Natural killer cell (primary cell): ENCODE results near the gene JAKMIP1. TPM values are rescaled to one million over a fixed set of nuclear protein-coding genes. Genes with fewer than 3 reads are reported as not detected.

Experiments used
- ATAC-seq, 3 donors: fragments of 150-1000 bp in 2 of 3; fragments of 200-7000 bp in 1 of 3; cut with Tn5 transposase; 1 replicate in 1 of 3; 2 replicates in 2 of 3; pipeline ENCODE4 v1.10.0; 2021; ENCODE audit warnings: mild to moderate bottlenecking in 2 of 3, moderate library complexity in 2 of 3
- DNase-seq, 2 donors: peaks; one replicate each; pipeline versions ENCODE4 v3.0.0 to v3.0.0-alpha.2; 2013 to 2021; ENCODE audit warnings: mixed read lengths in 1 of 2
- H3K27ac ChIP-seq: one replicate; pipeline ENCODE4 v1.5.1; 2013; ENCODE audit warnings: mild to moderate bottlenecking, low read length
- H3K27me3 ChIP-seq: one replicate; pipeline ENCODE4 v1.6.1; 2013; ENCODE audit warnings: low read length; ENCODE audit not compliant: control insufficient read depth, insufficient read depth
- H3K36me3 ChIP-seq: one replicate; pipeline ENCODE4 v1.6.1; 2013; ENCODE audit warnings: low read length; ENCODE audit not compliant: control insufficient read depth, insufficient read depth
- H3K4me1 ChIP-seq: one replicate; pipeline ENCODE4 v1.6.1; 2013; ENCODE audit warnings: low read length; ENCODE audit not compliant: control insufficient read depth, insufficient read depth
- H3K4me3 ChIP-seq: one replicate; pipeline ENCODE4 v1.5.1; 2013; ENCODE audit warnings: low read length
- H3K9me3 ChIP-seq: one replicate; pipeline ENCODE4 v1.6.1; 2013; ENCODE audit warnings: low read length; ENCODE audit not compliant: control insufficient read depth, insufficient read depth
- H3K27ac Mint-ChIP-seq, 2 donors: one replicate each; pipeline ENCODE4 v1.8.0; 2022; ENCODE audit warnings: mild to moderate bottlenecking in 2 of 2, mixed read lengths in 2 of 2, moderate library complexity in 1 of 2
- H3K27me3 Mint-ChIP-seq, 2 donors: one replicate each; pipeline ENCODE4 v1.8.0; 2022; ENCODE audit warnings: low read depth in 2 of 2, mixed read lengths in 2 of 2
- H3K36me3 Mint-ChIP-seq: one replicate; pipeline ENCODE4 v1.8.0; 2022; ENCODE audit warnings: mixed read lengths
- H3K4me1 Mint-ChIP-seq, 2 donors: one replicate each; pipeline ENCODE4 v1.8.0; 2022; ENCODE audit warnings: mixed read lengths in 2 of 2
- H3K4me3 Mint-ChIP-seq: one replicate; pipeline ENCODE4 v1.8.0; 2022; ENCODE audit warnings: mild to moderate bottlenecking, moderate library complexity, mixed read lengths
- H3K9me3 Mint-ChIP-seq, 2 donors: one replicate each; pipeline ENCODE4 v1.8.0; 2022; ENCODE audit warnings: mixed read lengths in 2 of 2
- CTCF ChIP-seq: fragments of 200-600 bp; IDR thresholded peaks from one replicate; pipeline ENCODE4 v1.8.0; 2022; ENCODE audit warnings: antibody characterized with exemption
- WGBS: methylation state at CpG from one replicate; pipeline ENCODE4 v1.1.7; 2013; ENCODE audit warnings: missing lambda C conversion rate; ENCODE audit not compliant: insufficient coverage; 5-methylcytosine and 5-hydroxymethylcytosine counted together
- intact Hi-C: fragments of 100-400 bp; cut with micrococcal nuclease; formaldehyde crosslinking; loops from one replicate; pipeline ENCODE4 v1.14.2; 2022
- total RNA-seq, 4 donors: library from RNA; stranded (reverse); fragments of 120-200 nt in 1 of 4; gene quantifications; one replicate each; pipeline versions ENCODE4 v1.2.3 to v1.2.4, GENCODE V29; 2013 to 2022

Gene JAKMIP1
- total RNA-seq, 3 donors from 2014 or later (not counting 1 experiment from before 2014, with no cell fraction given), result 8.8 to 21.8 (median 16.4) TPM

GRCh38 chr4:6049985-6050384, 150.4 kb downstream of the JAKMIP1 start:
- H3K9me3 Mint-ChIP-seq, result no peaks in the 10 kb centered on the region
- Histone ChIP-seq H3K27me3 (no peaks in the 10 kb centered on the region), H3K4me3 (no peak overlapping the region), H3K36me3 (no peaks in the 10 kb centered on the region), H3K9me3 (no peaks in the 10 kb centered on the region), H3K4me1 (no peaks in the 10 kb centered on the region), H3K27ac (no peak overlapping the region)
- intact Hi-C loops, result no loop called here
- DNase-seq (no peak), ATAC-seq (no peak)
- no peaks in the 10 kb centered on the region for H3K4me1 Mint-ChIP-seq
- no peaks in the 10 kb centered on the region for H3K27me3 Mint-ChIP-seq
- WGBS, result 91% methylated on average over 8 of the region's 8 CpGs
- no peak overlapping the region for H3K27ac Mint-ChIP-seq
- H3K36me3 Mint-ChIP-seq, result no peaks in the 10 kb centered on the region
- H3K4me3 Mint-ChIP-seq, result no peak overlapping the region
- no peak for TF ChIP-seq CTCF

- TF ChIP-seq CTCF, result no peak
- DNase-seq, result no peak
- H3K9me3 Mint-ChIP-seq, result no peaks in the 10 kb centered on the region
- 95% methylated on average over 12 of the region's 12 CpGs for WGBS
- H3K4me3 Mint-ChIP-seq, result no peak overlapping the region
- no peak overlapping the region for H3K4me3 ChIP-seq
- no peaks in the 10 kb centered on the region for H3K36me3 Mint-ChIP-seq
- H3K27ac Mint-ChIP-seq, result no peak overlapping the region
- H3K27me3 ChIP-seq, result no peaks in the 10 kb centered on the region
- ATAC-seq, result no peak
- intact Hi-C loops, result no loop called here
- H3K4me1 ChIP-seq, result no peaks in the 10 kb centered on the region
- no peak overlapping the region for H3K27ac ChIP-seq
- H3K4me1 Mint-ChIP-seq, result no peaks in the 10 kb centered on the region
- H3K9me3 ChIP-seq, result no peaks in the 10 kb centered on the region
- no peaks in the 10 kb centered on the region for H3K27me3 Mint-ChIP-seq
- no peaks in the 10 kb centered on the region for H3K36me3 ChIP-seq
These were observed 151.1 kb downstream of the JAKMIP1 start for GRCh38 chr4:6049278-6049677.

- H3K36me3 Mint-ChIP-seq, result no peaks in the 10 kb centered on the region
- H3K9me3 ChIP-seq, result no peaks in the 10 kb centered on the region
- H3K36me3 ChIP-seq, result no peaks in the 10 kb centered on the region
- no peaks in the 10 kb centered on the region for H3K9me3 Mint-ChIP-seq
- H3K4me1 Mint-ChIP-seq, result no peaks in the 10 kb centered on the region
- H3K27ac ChIP-seq, result no peak overlapping the region
- ATAC-seq (no peak), DNase-seq (no peak)
- H3K27me3 Mint-ChIP-seq, result no peaks in the 10 kb centered on the region
- intact Hi-C loops, result no loop called here
- H3K4me3 ChIP-seq, result no peak overlapping the region
- H3K27ac Mint-ChIP-seq, result no peak overlapping the region
- no peak for TF ChIP-seq CTCF
- H3K27me3 ChIP-seq, result no peaks in the 10 kb centered on the region
- WGBS, result 23% methylated on average over 12 of the region's 12 CpGs
- no peaks in the 10 kb centered on the region for H3K4me1 ChIP-seq
- H3K4me3 Mint-ChIP-seq, result no peak overlapping the region
These were observed 151.8 kb downstream of the JAKMIP1 start for GRCh38 chr4:6048537-6048936.

GRCh38 chr4:6047130-6047673, 153.1 kb downstream of the JAKMIP1 start:
- WGBS, result 87% methylated on average over 15 of the region's 15 CpGs
- no peaks in the 10 kb centered on the region for H3K9me3 Mint-ChIP-seq

More at GRCh38 chr4:6047130-6047673, 153.1 kb downstream of the JAKMIP1 start:
- no peak for ATAC-seq
- H3K4me1 Mint-ChIP-seq, result no peaks in the 10 kb centered on the region
- intact Hi-C loops, result no loop called here
- H3K27me3 Mint-ChIP-seq, result no peaks in the 10 kb centered on the region
- DNase-seq, result no peak
- no peaks in the 10 kb centered on the region for H3K36me3 Mint-ChIP-seq
- Histone ChIP-seq H3K27ac (no peak overlapping the region), H3K9me3 (no peaks in the 10 kb centered on the region), H3K4me3 (no peak overlapping the region), H3K36me3 (no peaks in the 10 kb centered on the region), H3K27me3 (no peaks in the 10 kb centered on the region), H3K4me1 (no peaks in the 10 kb centered on the region)
- H3K27ac Mint-ChIP-seq, result no peak overlapping the region
- TF ChIP-seq CTCF, result no peak
- H3K4me3 Mint-ChIP-seq, result no peak overlapping the region
